Choroid plexus epithelial cell (primary cell): ENCODE measurements around the gene ROR2.

Experiments used
- DNase-seq: peaks from one replicate; pipeline ENCODE4 v3.0.0-alpha.2; 2010; ENCODE audit warnings: low read depth
- H3K4me3 ChIP-seq: 2 replicates; pipeline ENCODE4 v1.5.1; 2011; ENCODE audit warnings: low read depth, mild to moderate bottlenecking, control low read depth, low read length, moderate library complexity
- CTCF ChIP-seq: conservative IDR thresholded peaks from 2 replicates; pipeline ENCODE4 v1.5.1; 2011; ENCODE audit warnings: low read depth, mild to moderate bottlenecking, control low read depth, inconsistent platforms, low read length, moderate library complexity

ROR2 gene

DNA sequence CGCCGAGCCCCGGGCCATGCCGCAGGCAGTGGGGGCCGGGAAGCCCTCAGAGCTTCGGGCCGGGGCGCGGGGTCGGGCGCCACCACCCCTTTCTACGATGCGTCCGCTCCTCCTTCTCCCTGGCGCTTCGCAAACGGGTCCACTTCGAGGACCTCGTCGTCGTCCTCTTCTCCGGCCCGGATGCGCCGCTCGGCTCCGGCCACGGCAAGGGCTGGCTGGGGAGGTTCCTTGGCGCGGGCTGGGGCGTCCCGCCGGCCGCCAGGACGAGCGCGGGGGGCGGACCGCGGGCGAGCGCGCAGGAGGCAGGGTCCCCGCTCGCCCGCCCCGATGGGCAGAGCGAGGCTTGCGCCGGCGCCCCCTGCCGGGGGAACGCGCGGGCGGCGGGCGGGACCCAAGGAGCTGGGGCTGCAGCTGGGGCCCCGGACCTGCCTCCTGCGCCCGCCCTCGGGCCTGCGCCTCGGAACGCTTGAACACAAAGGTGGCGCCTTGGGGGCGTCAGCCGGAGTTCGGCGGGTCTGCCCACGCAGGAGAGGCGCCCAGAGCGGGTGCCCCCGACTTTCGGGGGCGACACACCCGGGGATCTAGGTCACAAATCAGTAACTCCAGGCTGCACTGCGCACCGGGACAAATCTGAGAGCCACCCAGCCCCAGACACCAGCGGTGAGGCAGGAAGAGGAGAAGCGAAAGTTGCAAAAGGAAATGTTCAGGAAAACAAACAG is at the start of gene ROR2:
TSS of gene ROR2 (minus strand) at position 283 of the 719 bp plus-strand sequence.
- H3K4me3 ChIP-seq = peak within 1 kb of the TSS; percentile 71
- DNase-seq = peak; percentile 76
- TF ChIP-seq CTCF = peak; percentile 39

DNA sequence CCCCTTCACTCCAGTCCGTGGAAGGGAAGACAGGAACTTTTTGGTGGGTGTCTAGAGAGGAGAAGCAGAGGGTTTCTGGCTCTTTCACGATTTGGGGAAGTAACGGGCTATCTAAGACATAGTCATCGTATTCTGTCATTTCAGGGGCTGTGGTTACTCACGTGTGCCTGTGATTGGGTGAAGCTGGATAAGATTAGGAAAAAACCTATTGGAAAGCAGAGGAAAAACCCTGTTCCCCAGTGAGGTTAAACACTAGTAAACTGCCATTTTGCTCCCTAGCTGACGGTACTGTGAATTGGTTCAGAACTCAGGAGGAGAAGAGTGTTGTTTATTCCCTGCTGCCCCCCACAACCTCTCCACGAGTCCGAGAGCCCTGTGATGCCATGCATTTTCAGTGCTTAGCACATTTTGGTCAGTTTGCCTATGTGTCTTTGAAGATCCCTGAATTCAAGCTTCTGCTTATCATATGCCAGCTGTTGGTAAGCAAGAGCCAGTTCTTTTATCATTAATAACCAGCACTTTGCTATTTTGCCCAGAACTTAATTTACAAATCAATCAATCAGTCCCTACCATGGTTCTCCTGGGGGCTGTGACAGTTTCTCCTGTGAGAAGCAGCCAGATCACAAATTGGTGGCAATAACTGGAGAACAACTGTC is 45.1 kb upstream of the ROR2 start:
- no peak for TF ChIP-seq CTCF
- DNase-seq = no peak

DNA sequence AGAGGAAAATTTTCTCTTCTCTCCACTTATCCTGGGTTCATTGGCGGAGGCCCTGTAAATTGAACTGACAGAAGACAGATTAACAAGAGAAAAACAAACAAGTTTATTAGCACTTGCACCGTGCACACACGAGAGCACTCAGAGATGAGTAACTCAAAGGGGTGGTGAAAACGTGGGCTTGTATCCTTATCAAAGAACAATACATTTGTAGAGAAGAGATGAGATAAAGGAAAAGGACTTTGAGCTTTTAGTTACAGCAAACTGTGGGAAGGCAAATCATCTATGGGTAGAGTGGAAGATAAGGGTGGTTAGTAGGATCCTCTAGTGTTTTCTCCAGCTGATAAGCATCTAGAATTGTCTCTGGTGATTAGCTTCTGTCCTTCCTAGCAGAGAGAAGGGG is 44.4 kb upstream of the ROR2 start:
- no peak for DNase-seq
- H3K4me3 ChIP-seq = no peak overlapping the region
- no peak for TF ChIP-seq CTCF

More for the DNA sequence above, 45.1 kb upstream of the ROR2 start:
- H3K4me3 ChIP-seq = no peak overlapping the region

DNA sequence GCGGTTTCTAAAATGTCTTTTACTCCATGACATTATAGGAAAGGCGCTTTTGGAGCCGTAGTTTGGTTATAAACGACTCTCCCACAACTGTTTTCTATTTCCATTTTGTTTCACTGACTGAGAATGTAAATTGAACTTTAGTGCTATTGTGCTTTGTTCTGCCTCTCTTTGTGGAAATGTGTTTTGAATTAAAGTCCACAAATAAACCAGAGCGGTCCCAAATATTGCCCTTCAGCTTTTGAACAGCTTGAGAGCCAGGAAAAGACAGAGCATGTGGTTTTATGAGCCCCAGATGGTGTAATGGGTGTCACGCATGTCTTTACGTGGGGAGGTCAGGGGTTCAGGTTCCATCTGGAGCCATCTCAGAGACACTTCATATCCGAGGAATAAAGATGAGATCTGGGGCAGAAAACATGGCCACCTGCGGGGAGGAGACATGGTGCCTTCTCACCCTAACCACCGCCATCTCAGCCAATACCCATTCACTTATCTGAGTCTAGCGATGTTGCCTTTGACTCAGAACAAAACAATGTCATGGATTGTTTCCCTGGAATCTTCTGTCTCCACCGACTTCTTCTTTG is 42.5 kb upstream of the ROR2 start:
- TF ChIP-seq CTCF = no peak
- DNase-seq = peak; percentile 47
- H3K4me3 ChIP-seq = peak overlapping the region; percentile 47

GRCh38 chr9:91991721-91992341 is 41.8 kb upstream of the ROR2 start:
- DNase-seq = peak; percentile 25
- no peak for TF ChIP-seq CTCF
- H3K4me3 ChIP-seq = peak overlapping the region; percentile 47

GRCh38 chr9:91986248-91986647 is 36.2 kb upstream of the ROR2 start:
- TF ChIP-seq CTCF = no peak
- DNase-seq = no peak
- H3K4me3 ChIP-seq = no peak overlapping the region
